GM21737 (cell line): ENCODE measurements around the gene DLGAP1.
"Not testable (repeated sequence)": the region's sequence is repeated elsewhere in the genome, so short reads cannot be mapped to it uniquely, and the experiment has no call there.

ENCODE experiments used
- ATAC-seq: cut with Tn5 transposase; IDR thresholded peaks from one replicate; pipeline ENCODE4 v1.9.1; 2021; ENCODE audit warnings: mild to moderate bottlenecking, moderate library complexity; ENCODE audit not compliant: unreplicated experiment

DLGAP1 gene

GRCh38 chr18:4455113-4455811, at the start of gene DLGAP1:
DLGAP1 (minus strand) TSS chr18:4455307.
- no peak for ATAC-seq

DNA sequence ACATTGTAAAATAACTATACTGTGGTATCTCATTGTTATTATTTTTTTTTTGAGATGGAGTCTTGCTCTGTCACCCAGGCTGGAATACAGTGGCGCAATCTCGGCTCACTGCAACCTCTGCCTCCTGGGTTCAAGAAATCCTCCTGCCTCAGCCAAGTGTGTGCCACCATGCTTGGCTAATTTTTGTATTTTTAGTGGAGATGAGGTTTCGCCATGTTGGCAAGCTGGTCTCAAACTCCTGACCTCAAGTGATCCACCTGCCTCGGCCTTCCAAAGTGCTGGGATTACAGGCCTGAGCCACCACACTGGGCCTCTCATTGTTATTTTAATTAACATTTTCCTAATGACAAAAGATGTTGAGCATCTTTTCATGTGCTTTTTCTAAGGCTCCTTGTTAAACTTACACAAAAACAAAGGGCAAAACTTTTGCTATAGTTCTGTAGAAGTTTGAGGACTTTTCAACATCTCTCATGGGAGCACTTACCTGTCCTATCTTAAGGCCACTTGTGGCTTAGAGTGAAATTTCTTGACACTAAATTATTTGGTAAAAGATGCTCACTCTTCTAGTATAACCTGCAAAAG, 39.7 kb upstream of the DLGAP1 start:
- not testable (repeated sequence) for ATAC-seq

DNA sequence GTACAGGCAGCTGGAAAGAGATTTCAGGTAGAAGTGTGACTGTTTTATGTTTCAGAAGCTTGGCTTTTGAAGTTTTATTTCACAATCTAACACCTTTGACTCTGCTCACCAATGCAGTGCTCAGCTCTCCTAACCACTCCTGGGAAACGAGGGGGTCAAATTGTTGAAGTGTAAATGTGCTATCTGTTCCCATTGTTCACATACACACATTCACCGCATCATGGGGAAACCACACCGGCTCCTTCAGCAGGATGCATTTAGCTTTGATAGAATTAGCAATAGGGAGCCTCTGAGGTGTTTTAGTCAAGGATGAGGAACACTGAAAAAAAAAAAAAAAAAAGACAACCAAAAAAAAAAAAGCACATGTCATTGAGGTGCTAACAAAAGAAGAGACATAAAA, 13.4 kb upstream of the DLGAP1 start:
- no peak for ATAC-seq

GRCh38 chr18:4454537-4455112, 482 bp downstream of the DLGAP1 start:
- no peak for ATAC-seq

DNA sequence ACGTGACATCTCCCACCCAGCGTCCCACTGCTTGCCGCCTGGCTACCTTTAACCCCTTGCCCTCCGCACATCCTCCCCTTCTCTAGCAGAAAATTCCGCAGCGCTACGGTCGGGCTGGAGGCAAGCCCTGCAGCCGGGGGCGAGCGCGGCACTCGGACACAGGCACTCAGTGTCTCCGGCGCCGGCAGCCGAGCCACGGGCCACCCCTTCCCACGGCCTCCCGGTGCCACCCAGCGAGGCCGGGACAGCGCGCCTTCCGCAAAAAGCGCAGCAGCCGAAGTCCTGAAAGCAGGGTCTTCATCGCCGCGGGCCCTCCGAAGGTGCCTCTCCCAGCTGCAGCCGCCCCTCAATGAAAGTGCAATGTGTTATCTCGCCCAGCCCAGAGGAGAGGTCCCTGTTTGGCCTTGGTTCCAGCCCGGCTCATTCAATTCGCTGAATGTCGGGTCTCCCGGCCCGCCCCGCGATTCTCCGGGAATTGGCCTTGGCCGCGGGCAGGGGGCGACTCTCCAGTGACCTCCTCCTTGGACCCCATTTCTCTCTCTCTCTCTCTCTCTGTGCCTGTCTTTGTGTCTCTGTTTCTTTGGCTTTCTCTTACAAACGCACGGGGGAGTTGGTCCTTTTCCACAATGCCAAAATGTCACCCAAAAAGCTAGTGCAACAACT, 1.1 kb downstream of the DLGAP1 start:
- ATAC-seq = no peak

- no peak for ATAC-seq
Measured at GRCh38 chr18:4453567-4453873, 1.6 kb downstream of the DLGAP1 start.

GRCh38 chr18:4450065-4450658, 4.9 kb downstream of the DLGAP1 start:
- ATAC-seq = no peak

DNA sequence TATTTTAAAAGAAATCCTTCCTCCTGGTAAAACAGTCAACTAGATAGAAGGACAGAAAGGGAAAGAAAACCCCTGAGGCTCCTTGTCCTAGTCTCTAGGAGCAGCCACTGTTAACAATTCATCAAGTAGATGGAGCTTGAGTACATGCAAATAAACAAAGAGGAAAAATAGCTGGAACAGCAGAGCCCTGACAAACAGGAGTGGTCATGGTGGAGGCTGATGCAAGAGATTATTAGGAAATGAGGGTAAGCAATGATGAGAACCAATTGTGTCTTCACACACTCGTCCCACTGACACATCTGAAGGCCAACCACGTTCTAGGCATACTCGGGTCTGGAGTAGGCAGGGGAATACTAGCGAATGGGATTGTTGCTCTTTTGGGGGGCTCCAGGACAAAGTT, 9.2 kb downstream of the DLGAP1 start:
- no peak for ATAC-seq

GRCh38 chr18:4444306-4444705, 10.8 kb downstream of the DLGAP1 start:
- no peak for ATAC-seq

DNA sequence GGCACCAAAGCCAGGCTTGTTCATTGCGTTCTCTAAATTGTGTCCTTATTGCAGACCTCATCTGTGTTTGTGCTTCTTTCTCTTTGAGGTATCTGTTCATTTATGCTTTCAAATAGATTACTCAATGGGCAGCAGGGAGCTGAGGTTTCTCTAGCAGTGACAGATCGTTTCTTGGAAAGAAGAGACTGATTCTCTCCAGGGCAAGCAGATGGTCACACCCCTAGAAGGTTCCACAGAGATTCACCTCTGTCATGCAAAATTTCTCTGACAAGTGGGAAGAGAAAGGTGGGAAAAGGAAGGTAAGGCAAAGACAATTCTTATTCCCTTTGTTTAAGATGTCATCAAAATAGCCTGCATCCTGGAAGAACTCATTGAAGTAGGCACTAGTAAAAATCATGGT, 14.0 kb downstream of the DLGAP1 start:
- ATAC-seq = no peak

DNA sequence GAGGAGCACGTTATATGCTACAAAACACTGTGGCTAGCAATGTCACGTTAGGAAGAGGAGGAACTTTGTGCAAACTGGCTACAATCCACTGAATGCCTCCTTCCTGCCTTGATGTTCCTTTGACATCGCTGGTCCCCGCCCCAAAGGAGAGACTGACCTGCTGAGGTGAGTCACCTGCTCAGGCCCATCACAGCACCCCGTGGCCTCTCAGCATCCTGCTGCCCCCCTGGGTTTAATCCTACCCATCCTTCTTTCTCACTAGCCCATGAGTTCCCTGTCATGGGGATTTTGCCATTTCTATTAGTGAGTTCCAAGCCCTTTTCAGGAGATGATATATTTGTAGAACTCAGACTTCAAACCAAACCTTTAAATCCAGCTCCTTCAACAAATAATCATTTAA, 16.2 kb downstream of the DLGAP1 start:
- no peak for ATAC-seq

GRCh38 chr18:4433717-4434116, 21.4 kb downstream of the DLGAP1 start:
- ATAC-seq = no peak

GRCh38 chr18:4430836-4431235, 24.3 kb downstream of the DLGAP1 start:
- ATAC-seq = no peak

DNA sequence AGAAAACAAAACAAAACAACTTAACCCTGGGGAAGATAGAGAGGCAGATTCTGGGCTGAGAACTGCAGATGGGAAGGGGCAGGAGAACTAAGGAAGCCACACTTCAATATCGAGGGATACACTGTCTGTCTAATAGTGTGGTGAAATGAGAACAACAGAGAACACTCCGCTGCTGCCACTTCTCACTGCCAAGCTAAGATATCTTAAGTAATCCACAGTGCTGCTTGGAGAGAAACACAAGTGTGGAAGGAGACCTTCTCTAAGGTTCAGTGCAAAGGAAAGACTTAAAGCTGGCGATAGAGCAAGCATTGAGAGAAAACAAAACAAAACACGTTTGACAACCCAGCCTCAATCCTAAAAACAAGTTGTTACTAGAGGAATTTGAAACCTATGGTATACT, 37.4 kb downstream of the DLGAP1 start:
- no peak for ATAC-seq

- ATAC-seq = no peak
Measured at GRCh38 chr18:4416976-4417375, 38.1 kb downstream of the DLGAP1 start.

DNA sequence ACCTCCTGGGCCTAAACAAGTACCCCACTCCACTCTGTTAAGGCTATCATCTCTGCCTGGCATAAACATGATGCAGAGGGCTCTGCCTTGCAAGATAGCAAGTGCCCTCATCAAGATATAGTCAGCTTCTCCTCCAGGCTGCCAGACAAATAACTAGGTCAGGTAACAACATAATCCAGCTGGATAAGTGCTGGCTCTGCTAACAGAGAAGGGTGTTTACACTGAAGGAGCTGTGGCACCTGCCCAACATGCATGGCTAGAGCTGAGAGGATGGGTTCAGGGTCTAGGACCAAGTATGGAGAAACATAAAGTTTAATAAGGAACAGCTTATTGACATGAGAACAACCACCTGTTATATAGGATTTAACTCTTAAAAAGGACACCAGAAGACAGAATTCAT, 42.8 kb downstream of the DLGAP1 start:
- ATAC-seq = no peak

DNA sequence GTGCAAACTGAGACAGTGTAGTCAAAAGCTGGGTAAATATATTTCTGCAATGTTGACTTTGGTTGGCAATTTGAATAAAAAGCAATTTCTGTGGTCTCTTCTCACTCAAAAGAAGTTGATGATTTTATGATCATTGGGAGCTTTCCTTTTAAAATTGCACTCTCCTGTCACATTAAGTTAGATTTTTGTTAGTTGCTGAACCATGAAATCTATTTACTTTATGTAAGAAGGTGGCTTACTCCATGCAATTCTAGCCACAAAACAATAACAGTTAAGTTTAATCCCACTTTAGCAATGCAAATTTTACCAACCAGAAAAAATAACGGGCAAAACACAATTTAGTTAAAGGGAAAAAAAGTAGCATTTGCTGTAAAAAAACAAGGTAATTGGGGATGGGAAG, 48.3 kb downstream of the DLGAP1 start:
- ATAC-seq = no peak

- ATAC-seq = no peak
Measured at GRCh38 chr18:4405965-4406364, 49.1 kb downstream of the DLGAP1 start.

- no peak for ATAC-seq
Measured at GRCh38 chr18:4403836-4404235, 51.3 kb downstream of the DLGAP1 start.

- no peak for ATAC-seq
Measured at GRCh38 chr18:4400911-4401310, 54.2 kb downstream of the DLGAP1 start.

DNA sequence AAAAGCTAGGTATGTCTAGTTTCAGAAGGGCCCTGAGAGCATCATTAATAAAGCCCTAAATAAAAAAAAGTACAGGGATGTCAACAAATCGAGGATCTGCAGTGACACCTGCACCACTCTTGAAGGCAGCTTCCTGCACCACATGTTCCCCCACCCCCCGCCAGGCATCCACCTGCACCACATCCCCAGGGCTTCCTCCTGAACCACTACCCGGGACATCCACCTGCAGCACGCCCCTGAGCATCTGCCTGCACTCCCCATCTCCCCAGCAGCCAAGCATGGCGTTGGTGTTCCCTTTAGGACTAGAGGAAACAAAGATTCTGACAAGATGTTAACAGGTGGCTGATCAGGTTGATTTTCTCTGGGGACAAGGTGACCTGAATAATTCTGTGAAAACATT, 55.2 kb downstream of the DLGAP1 start:
- ATAC-seq = no peak

GRCh38 chr18:4394700-4395099, 60.4 kb downstream of the DLGAP1 start:
- no peak for ATAC-seq
